ENCODE measurements around the gene C1orf87.

The C1orf87 gene, protein sequence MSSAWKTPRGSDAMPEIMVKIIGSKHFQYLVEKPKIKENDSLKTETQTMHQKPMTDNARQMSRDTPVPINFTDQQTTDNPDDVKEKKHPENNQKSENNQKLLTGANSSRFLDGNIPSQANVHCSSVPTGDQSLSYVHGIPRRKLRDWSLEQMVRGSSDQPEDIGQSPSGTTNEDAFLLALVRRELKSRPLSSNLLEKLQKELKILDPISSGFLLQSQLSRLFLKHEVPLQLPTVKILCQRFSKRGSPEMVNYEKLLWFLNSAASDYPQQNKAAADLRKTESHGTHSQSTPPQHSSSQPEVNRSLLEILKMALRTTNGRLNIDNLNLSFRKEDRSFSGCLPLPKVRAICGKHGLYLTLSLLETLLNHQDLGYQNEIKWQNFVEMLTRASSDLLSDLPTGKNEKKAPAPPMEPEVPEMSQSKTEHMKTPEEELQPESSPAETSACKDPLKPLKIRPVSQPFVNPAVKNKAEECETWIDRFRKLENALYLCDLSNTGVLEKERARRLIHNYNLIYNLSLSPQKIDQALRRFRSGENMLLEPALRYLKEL

GRCh38 chr1:60073605-60074278 lies at the start of gene C1orf87:
Gene C1orf87 (minus strand): TSS chr1:60073770. CDS start chr1:60072643, 1,127 bp downstream.
- Histone ChIP-seq H3K4me3 (no peak within 1 kb of the TSS), H3K27ac (no peak within 1 kb of the TSS)

DNA sequence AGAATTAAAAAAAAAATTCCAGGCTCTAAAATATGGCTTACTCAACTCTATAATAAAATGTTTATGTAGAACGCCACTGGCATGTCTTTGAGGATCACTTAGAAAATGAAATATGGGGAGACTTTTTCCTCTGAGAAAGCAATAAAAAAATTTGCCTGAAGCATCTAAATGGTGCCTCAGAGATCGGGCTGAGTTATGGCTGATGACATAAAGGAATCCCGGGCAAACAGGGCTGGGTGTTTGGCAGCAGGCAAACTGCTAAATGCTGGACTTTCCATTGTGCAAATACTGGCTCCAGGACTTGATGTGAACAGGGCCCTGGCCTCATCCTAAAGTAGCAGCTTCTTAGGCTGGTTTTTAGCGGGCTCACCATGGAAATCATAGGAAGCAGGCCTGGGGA lies 44.5 kb upstream of the C1orf87 start:
- Histone ChIP-seq H3K4me3 (no peak overlapping the region), H3K27ac (no peak overlapping the region)

- Histone ChIP-seq H3K27ac (no peak overlapping the region), H3K4me3 (no peak overlapping the region)
Observed at GRCh38 chr1:60114745-60115318, 41.3 kb upstream of the C1orf87 start.

GRCh38 chr1:60113596-60113995 lies 40.0 kb upstream of the C1orf87 start:
- Histone ChIP-seq H3K4me3 (no peak overlapping the region), H3K27ac (no peak overlapping the region)

DNA sequence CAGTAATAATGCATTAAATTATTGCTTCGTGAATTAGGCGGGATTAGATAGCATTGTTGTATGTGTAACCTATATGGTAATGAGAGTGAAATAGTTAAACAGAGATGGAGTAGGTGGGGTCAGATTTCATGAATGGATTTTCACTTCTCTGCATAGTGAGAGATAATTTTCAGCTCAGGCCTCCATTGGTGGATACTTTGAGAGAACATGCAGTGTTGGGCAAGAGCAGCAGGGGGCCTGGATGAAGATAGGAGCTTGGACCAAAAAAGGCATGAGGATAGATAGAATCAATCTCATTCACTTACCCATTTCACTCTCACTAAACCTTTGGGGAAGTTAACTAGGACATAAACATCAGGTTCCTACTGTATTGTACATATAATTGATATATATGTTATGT lies 39.5 kb upstream of the C1orf87 start:
- no peak overlapping the region for H3K4me3 ChIP-seq
- H3K27ac ChIP-seq = no peak overlapping the region

DNA sequence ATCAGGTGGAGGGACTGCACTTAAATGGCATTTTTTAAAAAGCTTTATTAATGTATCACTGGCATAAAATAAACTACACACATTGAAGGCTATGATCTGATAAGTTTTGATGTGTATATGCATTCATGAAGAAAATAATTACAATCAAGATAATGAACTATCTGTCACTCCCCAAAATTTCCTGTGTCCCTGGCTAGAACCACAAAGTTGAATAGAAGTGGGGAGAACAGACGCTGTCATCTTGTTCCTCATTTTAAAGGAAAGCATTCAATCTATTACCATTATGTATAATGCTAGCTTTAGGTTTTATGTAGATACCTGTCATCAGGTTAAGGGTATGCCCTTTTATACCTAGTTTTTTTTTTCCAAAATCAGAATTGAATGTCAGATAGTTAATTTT lies 38.1 kb upstream of the C1orf87 start:
- H3K27ac ChIP-seq = no peak overlapping the region
- H3K4me3 ChIP-seq = no peak overlapping the region

- Histone ChIP-seq H3K4me3 (no peak overlapping the region), H3K27ac (no peak overlapping the region)
Observed at GRCh38 chr1:60111118-60111517, 37.5 kb upstream of the C1orf87 start.

DNA sequence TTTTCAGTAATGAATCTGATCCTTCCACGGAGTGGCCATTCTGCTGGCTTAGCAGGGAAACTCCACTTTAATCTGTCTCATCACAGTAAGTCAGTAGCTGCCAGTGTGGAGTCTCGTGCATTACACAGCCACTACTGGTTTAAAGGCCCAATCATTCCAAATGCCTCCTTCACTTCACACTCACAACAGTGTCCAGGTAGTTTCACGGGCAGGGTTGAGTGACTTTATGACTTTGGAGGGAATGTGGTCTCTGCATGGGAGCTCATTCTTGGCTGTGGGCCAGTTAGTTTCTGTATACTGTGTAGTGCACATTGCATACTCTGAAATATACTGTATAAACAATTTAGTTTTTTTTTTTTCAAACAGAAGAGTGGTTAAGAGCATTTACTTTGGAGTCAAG lies 34.6 kb upstream of the C1orf87 start:
- Histone ChIP-seq H3K27ac (no peak overlapping the region), H3K4me3 (no peak overlapping the region)

DNA sequence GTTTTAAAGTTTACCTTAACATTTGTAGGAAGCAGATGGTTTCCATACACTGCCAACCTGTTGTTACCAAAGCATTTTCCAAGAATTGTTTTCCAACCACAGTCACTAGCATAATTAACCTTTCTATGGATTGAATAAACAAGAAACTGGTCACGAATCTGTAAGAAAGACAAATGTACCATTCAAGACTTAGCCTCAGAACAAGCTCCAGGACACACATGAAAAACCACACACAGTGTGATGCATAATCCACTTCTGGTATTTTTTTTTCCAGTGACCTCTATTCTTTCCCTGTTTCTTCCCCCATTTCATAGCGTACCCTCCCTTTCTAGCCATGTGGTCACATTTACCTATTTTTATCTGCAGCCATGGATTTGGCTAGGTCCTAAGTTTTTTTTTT lies 29.6 kb upstream of the C1orf87 start:
- Histone ChIP-seq H3K4me3 (no peak overlapping the region), H3K27ac (no peak overlapping the region)

DNA sequence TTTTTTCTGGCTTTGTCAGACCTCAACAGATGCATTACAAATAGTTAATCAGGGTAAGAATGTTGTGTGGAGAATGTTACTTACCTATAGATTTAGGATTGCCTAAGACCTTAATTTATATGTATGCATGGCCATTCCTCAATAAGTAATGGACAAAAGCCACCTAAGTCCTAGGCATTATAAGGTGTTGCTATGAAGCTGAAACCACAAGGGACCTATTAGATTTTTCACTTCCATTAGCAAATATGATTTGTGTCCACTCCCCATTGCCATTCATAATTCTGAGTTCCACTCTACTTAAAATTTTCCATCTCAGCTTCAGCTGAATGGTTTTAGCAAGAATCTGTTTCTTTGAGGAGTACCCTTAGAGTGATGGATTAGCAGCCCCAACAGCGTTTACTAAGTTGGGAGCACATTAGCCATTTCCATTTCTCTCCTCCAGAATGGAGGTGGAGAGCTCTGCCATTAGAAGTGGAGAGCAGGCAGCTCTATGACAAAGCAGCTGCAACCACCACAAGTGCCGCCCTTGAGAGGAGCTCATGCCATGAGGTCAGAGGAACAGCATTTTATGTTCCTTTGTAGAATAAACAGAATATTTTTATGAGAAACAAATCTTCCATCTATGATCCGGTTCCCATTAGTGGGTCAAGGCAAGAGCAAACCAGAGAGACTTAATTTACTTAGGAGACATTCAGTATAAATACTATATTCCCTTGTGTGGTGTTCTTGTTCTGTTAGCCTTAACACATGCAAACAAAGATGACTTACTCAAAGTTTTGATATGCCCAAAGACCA lies 28.9 kb upstream of the C1orf87 start:
- Histone ChIP-seq H3K4me3 (no peak overlapping the region), H3K27ac (no peak overlapping the region)

DNA sequence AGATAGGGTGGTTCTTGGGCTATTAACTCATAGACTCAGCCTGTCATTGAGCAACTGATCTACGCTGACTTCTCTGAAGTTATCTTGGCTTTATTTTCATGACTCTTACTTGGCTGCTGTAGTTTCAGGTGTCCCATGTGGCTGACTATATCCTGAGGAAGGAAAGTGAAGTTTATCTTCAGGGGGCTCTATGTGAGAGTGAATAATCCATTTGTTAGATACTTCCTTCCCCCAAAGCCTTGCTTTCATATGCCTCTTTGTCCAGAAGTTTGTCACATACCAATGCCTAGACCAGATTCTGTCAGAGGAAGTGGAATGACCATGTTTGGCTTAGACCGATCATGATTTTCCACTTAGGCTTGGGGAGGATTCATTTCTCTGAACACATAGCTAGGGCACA lies 27.9 kb upstream of the C1orf87 start:
- Histone ChIP-seq H3K4me3 (no peak overlapping the region), H3K27ac (no peak overlapping the region)

DNA sequence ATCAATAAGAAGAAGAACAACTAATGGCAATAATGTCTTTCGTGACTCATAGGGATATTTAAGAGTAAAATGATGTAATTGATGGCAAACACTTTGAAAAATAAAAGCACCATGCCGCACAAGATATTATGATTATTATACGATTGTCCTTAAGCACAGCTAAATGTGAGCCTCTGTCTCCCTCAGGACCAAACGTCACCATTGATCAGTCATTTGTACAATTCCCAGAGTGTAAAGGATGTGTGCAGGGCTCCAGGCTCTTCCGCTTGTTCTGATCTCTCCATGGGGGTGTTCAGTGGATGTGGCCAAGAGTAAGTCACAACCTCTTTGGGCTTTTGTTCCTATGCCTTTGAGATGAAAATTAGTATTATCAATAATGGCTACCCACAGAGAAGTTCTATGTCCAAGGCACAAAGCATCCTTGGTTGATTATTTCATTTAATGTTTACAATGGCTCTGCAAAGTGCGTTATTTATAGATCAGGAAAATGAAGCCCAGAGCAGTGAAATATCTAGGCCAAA lies 17.7 kb upstream of the C1orf87 start:
- Histone ChIP-seq H3K27ac (no peak overlapping the region), H3K4me3 (no peak overlapping the region)

DNA sequence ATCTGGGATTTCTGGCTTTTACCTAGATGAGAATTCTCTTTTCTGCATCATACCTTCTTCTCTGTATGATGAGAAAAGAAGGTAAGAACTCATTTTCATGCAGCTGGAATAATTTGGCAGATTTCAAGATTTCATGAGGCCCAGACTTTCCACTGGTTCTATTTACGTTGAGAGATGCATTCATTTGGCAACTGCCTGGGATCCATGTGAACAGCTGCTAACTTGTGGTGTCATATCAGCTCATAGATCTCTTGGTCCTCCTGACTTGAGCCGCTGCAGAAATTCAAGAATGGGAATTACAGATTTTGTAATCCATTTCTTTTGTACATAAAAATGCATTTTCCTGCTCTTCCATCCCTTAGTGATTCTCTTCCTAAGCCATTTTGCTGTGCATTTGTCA lies 17.1 kb upstream of the C1orf87 start:
- H3K4me3 ChIP-seq = no peak overlapping the region
- H3K27ac ChIP-seq = no peak overlapping the region

GRCh38 chr1:60088620-60089155 lies 15.1 kb upstream of the C1orf87 start:
- H3K27ac ChIP-seq = no peak overlapping the region
- H3K4me3 ChIP-seq = no peak overlapping the region

DNA sequence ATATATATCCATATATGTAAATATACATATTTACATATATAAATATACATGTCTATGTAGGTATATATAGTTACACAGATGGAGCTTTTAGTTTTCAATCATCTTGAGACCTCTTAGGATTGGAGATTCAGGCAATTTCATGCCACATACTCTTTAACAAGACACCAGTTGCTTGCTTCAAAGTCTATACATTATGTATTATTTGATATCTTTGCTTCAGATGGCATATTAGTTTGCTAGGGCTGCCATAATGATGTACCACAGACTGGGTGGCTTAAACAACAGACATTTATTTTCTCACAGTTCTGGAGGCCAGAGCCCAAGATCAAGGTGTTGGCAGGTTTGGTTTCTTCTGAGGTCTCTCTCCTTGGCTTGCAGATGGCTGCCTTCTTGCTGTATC lies 14.1 kb upstream of the C1orf87 start:
- Histone ChIP-seq H3K27ac (no peak overlapping the region), H3K4me3 (no peak overlapping the region)

- no peak overlapping the region for H3K27ac ChIP-seq
- no peak overlapping the region for H3K4me3 ChIP-seq
Observed at GRCh38 chr1:60078182-60078581, 4.6 kb upstream of the C1orf87 start.

DNA sequence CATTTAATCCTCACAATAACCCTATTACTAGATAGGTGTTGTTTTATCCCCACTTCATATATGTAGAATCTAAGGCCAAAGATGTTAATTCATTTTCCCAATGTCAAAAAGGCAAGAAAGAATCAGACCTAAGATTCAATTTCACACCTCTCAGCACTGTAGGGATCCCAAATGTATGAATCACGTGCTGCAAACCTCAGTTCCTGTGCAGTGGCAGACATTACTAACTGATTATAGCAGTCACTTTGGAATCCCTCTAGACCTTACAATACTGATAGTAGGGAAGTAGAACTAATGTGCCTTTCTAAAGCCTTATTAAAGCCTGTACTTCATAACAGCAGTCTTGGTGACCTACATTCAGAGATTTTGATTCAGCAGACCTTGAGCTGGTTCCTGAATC lies 2.3 kb downstream of the C1orf87 start:
- Histone ChIP-seq H3K27ac (no peak overlapping the region), H3K4me3 (no peak overlapping the region)

DNA sequence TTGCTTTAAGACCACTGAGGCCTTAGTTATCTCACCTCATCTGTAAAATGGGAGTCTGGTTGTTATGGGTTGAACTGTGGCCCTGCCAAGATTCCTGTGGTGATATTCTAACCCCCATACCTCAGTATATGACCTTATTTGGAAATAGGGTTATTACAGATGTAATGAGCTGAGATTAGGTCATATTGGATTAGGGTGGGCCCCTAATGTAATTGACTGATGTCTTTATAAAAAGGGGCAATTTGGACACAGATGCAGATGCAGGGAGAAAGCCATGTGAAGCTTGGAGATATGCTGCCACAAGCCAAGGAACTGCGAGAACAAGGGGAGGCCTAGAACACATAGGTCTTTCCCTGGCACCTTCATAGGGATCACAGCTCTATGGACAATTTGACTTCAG lies 3.9 kb downstream of the C1orf87 start:
- no peak overlapping the region for H3K4me3 ChIP-seq

DNA sequence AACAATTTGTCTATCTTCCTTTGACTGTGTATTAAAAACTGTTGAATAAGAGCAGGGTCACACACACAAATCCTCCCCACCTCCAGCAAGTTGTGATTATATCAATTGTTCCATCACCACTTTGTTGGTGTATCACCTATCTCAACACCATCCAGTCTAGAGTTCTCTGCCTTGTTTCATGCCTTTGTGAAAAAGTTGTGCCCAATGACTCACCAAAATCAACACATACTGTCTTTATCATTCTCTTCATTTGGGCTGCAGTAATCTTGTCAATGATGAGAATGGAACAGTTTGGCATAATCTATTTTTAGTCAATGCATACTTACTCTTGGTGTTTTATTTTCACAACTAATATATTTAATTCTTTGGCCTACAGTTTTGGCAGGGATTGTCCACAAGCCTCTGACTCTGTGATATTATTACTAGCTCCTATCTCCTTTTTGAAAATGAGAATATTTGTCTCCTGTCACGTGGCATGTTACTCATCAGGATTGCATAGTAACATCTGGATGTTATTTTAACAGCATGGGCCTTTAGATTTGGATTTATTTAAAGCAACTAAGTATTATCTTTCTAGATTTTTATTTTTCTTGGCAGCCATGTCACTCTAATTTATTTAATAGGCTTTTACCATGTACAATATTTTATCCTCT lies 5.1 kb downstream of the C1orf87 start:
- H3K27ac ChIP-seq = no peak overlapping the region
- H3K4me3 ChIP-seq = no peak overlapping the region

More for the DNA sequence above, 3.9 kb downstream of the C1orf87 start:
- no peak overlapping the region for H3K27ac ChIP-seq
